ENCODE data around the gene RASSF5.
"Not testable (repeated sequence)": the region's sequence is repeated elsewhere in the genome, so short reads cannot be mapped to it uniquely, and the experiment has no call there.

Gene RASSF5

DNA sequence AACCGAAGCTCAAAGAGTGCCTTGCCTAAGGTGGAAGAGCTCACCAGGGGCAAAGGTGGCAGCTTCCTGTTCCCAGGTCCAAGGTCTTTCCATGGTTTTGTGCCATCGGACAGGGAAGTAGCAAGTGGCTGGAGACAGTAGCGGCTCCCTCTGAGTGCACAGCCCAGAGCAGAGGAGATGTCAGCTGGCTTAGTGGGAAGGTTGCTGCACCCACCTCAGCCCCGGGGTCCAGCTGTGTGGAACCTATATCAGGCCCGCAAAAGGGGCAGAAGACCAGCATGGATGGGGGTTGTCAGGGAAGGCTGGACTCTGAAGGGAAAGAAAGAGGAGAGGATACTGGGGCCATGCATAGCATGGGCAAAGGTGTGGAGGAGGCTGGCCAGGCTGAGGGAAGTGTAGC lies 30.2 kb upstream of the RASSF5 start:
- no peak for DNase-seq

DNA sequence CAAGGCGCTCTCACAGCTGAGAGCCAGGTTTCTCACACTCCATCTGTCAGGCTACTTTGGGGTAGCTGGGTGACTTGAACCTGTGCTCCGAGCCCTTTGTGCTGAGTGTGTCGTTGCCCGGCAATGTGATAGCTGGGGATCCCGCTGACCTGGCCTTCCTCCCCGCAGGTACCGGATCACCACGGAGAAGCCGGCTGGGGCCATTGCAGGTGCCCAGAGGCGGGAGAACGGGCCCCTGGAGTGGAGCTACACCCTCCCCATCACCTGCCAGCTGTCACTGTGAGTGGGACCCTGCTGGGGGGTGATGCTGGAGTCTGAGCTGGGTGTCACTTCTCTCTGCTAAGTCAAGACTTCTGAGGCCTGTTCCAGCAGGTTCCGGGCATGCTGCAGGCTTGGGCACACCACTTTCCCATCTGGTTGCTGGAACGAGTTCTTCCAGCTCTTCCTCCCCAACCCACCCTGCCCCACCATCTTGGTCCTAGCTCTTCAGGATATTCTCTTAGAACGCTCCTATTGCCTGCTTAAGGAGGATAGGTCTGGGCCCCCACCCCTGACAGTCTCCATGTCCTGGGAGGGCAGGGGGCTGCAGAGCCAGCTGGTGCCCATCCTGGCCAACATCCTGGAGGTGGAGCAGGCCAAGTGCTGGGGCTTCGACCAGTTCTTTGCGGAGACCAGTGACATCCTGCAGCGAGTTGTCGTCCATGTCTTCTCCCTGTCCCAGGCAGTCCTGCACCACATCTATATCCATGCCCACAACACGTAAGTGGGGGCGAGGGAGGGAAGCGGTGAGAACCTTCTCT lies 29.6 kb upstream of the RASSF5 start:
- no peak for DNase-seq

DNA sequence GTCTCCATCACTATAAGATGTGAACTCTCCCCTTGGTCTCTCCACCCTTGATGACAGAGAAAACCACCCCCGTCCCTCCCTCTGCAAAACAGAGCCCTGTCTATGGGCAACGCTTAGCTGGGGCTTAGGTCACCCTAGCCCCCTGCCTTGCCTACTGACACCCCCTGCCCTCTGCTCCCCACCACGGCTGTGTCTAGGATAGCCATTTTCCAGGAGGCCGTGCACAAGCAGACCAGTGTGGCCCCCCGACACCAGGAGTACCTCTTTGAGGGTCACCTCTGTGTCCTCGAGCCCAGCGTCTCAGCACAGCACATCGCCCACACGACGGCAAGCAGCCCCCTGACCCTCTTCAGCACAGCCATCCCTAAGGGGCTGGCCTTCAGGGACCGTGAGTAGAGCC lies 28.6 kb upstream of the RASSF5 start:
- no peak for DNase-seq

DNA sequence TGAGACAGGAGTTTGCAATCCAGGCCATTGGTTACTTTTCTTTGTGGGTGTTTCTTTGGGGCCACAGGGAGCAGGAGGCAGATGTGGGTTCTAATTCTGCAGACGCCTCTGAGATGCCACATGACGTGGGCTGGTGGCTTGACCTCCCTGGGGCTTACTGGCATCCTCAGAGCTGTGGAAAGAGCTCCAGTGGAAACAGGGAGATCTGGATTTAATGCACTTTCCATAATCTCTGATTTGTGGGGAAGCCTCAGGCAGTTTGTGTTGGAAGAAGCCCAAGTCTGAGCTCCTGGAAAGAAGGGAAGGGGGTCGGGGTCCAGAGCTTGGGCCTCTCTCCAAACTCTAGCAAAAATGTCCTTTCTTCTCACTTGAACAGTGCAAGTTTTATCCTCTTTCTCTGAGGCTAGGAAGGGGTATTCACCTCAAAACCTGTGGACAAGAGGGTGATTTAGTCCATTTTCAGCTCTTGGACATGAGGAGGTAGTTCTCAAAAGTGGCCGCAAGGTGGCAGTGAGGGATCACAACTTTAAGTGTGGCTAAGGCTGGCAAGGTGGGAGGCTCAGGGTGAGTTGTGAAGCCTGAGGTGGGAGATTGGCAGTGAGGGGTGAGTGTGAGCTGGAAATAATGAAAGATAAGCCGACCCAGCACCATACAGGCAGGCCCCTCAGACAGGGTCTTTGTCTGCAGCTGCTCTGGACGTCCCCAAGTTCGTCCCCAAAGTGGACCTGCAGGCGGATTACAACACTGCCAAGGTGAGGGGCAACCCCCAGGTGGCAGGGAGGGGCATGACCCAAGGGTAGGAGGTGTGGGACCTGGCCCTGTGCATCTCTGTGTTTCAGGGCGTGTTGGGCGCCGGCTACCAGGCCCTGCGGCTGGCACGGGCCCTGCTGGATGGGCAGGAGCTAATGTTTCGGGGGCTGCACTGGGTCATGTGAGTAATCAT lies 27.9 kb upstream of the RASSF5 start:
- DNase-seq: peak; percentile 80

DNA sequence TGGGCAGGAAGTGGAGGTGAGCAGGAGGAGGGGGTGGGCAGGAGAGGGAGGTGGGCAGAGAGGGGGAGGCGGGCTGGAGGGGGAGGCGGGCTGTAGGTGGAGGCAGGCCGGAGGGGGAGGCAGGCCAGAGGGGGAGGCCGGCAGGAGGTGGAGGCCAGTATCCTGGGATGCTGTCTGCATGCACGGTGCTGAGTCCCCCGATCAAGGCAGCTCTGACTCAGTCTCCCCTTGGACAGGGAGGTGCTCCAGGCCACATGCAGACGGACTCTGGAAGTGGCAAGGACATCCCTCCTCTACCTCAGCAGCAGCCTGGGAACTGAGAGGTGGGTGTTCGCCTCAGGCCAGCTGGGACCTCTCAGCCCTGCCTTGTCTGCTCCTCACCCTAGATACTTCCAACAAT lies 27.1 kb upstream of the RASSF5 start:
- DNase-seq: no peak

DNA sequence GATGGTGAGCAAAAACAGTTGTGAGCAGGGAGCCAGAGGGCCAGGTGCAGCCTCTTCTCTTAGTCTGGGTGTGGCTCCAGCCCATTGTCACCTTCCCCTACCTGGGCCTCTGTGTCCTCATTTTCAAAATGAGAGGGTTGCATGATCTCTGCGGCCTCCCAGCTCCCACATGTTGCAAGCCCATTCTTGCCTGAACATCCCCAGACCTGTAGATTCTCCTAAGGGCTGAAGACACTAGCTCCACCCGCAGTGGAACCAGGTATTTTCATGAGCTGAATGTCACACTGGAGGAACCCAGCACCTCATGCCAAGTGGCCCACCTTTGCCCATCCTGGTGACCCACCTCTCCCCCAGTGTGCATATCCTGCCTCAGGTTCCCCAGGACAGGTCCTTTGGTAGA lies 24.7 kb upstream of the RASSF5 start:
- DNase-seq: no peak

DNA sequence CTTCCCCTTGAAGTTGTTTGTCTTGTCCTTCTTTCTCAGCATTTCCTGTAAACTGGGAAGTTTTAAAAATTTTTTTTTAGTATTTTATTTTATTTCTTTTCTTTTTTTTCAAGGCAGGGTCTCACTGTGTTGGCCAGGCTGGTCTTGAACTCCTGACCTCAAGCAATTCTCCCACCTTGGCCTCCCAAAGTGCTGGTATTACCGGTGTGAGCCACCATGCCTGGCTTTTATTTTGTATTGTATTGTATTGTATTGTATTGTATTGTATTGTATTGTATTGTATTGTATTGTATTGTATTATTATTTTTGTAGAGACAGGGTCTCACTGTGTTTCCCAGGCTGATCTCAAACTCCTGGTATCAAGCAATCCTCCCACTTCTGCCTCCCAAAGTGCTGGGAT lies 23.5 kb upstream of the RASSF5 start:
- not testable (repeated sequence) for DNase-seq

DNA sequence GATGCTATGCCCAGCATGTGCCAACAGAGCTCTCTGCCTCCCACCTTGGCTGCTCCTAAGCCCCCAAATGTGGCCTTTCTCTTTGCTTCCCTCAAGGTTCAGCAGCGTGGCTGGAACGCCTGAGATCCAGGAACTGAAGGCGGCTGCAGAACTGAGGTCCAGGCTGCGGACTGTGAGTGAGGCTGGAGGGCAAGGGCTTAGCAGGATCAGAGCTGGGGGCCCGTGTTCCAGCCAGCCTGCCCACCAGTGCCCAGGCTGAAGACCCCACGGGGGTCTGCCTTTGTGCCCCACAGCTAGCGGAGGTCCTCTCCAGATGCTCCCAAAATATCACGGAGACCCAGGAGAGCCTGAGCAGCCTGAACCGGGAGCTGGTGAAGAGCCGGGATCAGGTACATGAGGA lies 22.4 kb upstream of the RASSF5 start:
- no peak for DNase-seq

DNA sequence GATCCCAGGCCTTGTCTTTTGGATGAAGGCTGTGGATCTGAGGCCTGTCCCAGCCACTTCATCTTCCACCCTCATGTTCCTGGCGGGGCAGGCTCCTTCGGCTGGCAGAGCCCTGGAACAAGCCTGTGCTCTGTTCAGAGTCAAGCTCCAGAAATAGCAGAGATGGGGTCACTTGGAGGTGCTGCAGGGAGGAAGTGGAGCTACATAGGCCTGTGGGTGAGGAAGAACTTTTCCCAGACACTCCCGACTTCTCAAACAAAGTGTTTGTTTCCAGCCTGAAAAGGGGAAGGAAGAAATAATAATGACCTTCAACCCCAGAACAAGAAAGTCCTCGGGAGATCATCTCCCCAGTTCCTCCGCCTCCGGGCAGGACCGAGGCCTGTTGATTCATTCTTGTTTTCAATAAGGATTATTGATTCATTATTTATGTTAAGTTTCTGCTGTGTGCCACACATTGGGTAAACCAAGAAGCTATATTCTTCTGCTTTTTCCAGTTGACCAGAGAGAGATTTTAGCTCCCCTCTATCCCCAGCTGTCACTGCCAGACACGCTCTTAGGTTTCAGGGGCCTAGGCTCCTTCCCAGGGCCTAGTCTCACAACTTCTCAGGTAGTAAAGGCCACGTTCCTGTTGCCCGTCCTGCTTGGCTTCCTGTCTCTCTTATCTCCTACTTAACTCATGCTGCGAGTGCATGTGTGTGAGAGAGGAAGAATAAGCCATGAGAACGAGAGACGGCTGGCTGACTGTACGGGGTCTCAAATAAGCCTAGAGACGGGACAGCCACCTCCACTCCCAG lies 20.1 kb upstream of the RASSF5 start:
- no peak for DNase-seq

DNA sequence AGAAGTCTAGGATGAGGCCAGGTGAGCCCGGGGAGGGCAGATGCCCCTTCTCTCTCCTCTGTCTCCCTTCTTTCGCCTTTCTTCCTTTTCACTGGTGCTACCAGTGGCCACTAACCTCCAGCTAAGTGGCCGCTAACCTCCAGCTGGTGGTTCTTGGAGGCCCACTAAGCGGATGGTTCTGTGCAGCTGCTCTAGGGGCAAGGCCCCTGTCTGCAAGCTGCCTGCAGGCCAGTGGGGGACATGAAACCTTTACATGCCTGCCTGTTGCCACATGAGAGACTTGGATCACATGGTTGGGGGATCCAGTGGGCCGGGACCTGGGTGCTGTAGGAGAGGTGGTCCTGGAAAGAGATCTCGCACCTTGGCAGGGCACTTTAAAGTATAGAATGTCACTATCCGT lies 19.4 kb upstream of the RASSF5 start:
- no peak for DNase-seq

DNA sequence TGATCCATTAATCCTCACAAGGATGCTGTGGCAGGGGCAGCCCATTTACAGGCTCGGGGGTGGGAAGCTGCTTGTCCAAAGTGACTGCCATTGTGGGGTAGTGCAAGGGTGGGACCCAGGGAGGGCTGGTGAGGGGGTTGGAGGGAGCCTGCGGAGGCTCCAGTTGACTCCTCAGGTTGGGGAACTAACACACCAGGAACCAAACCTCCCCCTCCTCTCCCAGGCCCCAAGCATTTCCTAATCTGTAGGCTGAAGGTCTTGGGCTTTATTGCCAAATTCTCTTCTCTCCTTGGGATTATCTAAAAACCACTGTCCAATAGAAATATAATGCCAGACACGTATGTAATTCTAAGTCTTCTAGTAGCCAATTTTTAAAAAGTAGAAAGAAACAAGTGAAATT lies 18.9 kb upstream of the RASSF5 start:
- DNase-seq: no peak

DNA sequence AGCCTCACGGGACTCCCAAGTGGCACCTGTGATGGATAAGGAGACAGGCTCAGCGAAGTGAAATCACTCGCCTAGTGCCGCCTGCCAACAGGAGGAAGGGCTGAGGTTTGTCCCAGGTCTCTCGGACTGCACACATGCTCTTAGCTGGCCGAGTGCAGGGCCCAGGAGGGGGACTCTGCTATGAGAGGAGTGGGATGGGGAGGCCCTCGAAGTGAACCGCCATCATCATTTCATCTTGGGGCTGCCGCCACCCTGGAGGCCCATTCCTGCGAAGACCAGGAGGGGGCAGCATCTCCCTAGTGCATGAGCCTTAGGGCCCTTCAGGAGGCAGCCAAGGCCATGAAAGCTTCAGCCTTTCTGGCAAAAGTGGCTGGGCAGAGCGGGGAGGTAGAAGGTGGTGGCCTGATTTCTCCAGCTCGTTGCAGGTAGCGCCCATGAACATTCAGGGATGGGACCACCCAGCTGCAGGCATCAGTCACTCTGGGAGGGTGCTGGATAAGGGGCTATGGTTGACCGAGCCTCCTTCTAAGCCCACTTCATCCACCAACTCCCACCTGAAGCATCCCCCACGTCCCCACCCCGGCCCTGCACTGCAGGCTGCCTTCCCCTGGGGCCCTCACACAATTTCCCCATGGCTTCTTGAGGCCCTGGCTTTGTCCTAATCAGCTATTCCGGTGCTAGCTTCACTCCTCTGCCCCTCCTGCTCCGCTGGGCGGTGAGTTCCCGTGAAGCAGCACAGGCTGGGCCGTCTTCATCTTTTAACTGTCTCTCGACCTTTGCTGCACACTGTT lies 17.2 kb upstream of the RASSF5 start:
- DNase-seq: peak; percentile 67

DNA sequence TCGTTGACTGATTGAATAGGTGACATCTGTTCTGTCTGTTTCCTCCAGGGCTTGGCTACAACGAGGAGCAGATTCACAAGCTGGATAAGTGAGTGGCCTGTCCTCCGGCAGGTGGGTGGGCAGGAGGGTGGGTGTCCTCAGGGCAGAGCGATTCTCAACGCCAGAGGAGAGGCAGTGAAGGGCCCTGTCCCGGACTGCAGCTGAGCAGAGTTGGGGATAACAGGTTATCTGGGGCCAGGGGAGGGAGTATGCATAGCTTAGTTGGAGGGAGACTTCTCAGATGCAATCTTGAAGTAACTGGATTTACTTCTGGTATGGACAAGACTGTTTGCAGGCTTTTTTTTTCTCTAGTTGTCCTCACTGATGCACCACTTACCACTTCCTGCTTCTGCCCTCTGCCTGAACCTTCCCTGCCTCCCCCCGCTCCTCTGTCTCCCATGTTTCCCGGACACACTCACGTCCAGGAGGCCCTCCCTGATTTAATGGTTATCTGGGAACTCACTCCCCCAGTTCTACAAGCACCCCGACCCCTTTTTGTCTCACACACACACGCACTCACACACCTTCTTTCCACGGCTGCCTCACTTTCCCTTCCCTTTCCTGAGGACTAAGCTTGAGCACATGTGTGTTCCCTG lies 16.4 kb upstream of the RASSF5 start:
- DNase-seq: no peak

DNA sequence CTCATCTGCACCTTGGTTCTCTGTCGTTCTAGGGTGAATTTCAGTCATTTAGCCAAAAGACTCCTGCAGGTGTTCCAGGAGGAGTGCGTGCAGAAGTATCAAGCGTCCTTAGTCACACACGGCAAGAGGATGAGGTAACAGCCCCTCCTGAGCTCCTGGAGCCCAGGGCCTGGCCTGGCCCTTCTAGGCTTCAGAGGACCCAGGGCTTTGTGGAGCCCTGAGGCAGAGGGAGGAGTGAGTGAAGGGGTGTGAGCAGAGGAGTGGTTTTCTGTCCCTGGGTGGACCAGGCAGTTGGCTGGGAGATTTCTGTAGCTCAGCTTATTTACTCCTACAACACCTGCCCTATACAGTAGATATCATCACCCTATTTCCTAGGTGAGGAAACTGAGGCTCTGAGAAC lies 15.7 kb upstream of the RASSF5 start:
- no peak for DNase-seq

DNA sequence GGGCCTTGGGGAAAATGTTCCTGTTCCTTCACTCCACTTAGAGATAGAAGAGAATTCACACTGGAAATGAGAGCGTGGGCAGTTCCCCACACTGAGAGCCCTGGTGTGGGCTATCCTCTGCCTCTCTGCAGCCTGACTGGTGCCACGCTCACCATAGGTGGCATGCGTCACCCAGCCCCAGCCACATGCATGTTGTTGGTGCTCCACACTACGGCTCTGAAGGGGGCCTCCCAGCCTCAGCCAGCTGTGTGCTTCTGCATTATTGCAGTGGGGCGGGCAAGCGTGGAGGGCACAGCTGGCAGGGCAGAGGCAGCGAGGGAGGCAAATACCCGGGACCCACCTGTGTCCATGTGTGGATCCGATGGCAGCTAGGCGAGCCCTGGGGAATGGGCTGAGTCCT lies 14.7 kb upstream of the RASSF5 start:
- DNase-seq: no peak

DNA sequence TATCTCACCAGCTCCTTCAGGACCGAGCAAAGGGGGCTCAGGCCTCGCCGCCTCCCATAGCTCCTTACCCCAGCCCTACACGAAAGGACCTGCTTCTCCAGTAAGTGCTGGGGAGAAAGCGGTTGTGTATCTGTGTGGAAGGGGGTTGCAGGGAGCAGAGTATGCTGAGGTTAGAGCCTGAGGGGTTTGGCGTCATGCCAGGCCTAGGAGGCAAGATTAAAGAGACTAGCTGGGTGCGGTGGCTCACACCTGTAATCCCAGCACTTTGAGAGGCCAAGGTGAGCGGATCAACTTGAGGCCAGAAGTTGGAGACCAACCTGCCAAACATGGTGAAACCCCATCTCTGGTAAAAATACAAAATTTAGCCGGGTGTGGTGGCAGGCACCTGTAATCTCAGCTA lies 14.1 kb upstream of the RASSF5 start:
- DNase-seq: no peak

DNA sequence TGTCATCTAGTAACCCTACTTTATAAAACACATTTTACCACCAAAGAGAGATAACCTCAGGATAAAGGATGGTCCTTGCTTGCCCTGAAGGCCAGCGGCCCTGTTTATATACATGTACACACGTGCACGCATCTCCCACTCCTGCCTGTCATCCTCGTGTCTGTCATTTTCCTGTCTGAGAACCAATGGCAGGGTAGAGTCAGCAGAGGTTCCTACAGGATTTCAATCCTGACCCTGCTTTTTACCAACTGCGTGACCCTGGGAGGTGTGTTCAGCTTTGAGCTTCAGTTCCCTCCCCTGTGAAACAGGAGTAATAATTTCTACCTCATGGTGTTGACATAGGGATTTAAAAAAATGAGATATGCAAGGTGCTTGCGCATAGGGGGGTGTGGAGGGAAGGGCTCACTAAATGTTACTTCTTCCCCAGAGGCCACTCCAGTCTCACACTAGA lies 12.3 kb upstream of the RASSF5 start:
- DNase-seq: no peak

DNA sequence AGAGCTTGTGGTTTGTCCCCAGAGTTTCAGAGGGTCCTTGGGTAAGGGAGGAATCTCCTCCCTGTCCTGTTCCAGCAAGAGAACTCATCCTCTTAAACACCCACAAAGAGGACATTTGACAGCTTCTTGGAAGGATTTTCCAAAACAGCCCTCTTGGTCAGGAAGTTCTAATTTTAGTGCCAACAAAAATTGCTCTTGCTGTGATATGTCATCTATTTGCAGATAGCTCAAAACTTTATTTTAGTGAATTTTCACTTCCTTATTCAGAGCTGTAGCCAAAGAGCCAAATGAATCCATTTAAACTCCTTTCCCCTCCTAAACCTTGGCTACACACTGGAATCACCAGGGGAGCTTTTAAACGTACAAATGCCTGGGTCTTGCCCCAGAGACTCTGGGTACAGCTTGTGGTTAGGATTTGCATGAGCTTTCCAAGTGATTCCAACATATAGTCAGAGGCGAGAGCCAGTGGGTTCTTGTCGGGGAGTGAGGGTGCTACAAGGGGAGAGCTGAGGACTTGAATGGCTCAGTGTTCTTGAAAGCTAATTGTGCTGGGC lies 11.8 kb upstream of the RASSF5 start:
- no peak for DNase-seq

DNA sequence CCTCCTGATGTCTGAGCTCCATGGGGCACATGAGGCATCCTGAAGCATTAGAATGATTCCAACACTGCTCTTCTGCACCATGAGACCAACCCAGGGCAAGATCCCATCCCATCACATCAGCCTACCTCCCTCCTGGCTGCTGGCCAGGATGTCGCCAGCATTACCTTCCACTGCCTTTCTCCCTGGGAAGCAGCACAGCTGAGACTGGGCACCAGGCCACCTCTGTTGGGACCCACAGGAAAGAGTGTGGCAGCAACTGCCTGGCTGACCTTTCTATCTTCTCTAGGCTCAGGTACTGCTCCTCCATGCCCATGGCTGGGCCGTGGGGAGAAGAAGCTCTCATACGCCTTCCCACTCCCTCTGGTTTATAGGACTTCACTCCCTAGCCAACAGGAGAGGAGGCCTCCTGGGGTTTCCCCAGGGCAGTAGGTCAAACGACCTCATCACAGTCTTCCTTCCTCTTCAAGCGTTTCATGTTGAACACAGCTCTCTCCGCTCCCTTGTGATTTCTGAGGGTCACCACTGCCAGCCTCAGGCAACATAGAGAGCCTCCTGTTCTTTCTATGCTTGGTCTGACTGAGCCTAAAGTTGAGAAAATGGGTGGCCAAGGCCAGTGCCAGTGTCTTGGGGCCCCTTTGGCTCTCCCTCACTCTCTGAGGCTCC lies 11.1 kb upstream of the RASSF5 start:
- peak; percentile 29 for DNase-seq

DNA sequence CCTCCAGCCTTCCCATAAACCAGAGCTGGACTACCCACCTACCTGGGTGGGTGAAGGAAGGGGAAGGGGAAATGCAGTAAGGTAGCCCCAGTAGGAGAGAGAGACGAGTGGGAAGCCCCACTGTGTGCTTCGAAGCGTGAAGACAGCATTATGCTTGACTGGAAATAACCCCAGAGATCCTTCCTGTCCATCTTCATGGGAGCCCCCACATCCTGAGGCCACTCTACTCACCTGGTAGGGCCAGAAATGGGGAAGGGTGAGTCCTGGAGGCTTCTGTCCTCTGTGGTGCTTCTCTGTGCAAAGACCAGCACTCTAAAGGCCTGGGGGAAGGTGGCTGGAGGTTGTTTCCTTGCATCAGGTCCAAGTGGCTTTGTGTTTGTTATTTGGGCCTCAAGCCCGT lies 10.0 kb upstream of the RASSF5 start:
- no peak for DNase-seq

DNA sequence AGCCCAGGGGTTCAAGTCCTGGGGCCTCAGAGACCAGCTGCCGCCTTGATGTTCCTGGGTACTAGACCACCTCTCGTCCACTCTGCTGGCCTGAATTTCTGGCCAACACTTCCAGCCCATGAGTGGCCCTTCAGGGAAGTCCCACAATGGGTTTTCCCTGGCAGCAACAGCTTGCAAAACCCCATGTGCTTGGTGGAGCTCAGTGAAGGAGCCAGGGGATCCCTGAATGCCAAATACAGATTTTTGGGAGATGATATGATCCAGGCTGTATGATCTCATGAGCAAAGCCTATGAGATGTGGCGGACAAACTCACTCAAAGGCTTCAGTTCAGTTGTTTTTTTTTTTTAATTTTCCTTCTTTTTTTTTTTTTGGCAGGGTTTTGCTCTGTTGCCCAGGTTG lies 9.6 kb upstream of the RASSF5 start:
- no peak for DNase-seq

Data from EL (cell line).